SK-N-DZ (cell line): Measurements from ENCODE around the gene CAPN13.
"Not testable (repeated sequence)": the region's sequence is repeated elsewhere in the genome, so short reads cannot be mapped to it uniquely, and the experiment has no call there.

Source experiments
- DNase-seq: peaks from one replicate; pipeline ENCODE4 v3.0.0-alpha.2; 2015; ENCODE audit warnings: low spot score

The CAPN13 gene

DNA sequence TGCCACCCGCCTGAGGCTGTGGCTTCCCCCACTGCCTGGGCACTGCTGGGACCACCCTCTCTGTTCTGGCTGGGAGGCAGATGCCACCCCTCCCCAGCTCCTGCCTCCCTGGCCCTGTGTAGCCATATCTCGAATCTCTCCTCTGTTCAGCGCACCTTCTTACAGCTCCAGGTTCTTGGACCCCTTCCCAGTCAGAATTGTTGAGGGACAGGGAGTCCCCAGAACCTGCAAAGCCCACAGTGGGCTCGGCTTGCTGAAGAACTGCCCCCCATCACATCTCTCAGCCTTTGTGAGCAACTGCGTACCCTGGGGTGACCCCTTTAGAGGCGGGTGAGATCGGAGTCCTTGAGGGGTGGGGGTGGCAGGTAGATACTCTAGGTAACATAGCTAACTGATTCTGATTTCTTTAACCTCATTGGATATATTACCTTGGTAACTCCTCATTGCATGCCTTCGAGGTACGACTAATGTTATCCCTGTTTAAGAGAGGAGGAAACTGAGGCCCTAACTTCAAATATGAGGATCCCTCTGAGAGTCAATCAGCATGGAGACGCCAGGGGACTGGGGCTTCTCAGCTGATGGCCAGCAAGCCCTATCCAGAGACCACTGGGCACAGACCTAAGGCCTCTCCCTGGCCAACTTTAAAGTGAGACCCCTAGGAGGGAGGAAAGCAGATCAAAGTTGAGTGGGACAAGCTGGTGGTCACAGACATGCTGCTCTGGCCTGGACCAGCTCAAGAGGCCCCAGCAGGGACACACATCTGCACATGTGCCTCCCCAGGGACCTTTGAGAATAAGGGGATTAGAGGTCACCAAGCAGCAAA, 101.3 kb downstream of the CAPN13 start:
- no peak for DNase-seq

DNA sequence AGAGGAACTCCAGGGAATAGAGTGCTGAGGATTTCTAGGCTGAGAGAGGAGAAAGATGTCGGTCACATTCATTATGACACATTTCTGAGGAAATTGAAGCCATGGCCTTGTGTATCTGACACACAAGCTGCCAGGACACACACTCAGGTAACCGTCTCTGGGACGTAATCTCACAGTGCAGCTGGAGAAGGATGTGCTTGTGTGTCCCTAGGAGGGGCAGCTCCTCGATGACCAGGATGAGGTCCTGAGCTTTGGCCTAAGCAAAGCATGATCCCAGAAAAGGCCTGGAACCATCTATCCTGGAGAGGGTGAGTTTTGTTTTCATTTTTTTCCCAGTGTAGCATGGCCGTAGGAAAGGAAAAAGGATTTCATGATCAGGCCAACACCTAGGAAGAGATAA, 102.2 kb downstream of the CAPN13 start:
- DNase-seq, result no peak

DNA sequence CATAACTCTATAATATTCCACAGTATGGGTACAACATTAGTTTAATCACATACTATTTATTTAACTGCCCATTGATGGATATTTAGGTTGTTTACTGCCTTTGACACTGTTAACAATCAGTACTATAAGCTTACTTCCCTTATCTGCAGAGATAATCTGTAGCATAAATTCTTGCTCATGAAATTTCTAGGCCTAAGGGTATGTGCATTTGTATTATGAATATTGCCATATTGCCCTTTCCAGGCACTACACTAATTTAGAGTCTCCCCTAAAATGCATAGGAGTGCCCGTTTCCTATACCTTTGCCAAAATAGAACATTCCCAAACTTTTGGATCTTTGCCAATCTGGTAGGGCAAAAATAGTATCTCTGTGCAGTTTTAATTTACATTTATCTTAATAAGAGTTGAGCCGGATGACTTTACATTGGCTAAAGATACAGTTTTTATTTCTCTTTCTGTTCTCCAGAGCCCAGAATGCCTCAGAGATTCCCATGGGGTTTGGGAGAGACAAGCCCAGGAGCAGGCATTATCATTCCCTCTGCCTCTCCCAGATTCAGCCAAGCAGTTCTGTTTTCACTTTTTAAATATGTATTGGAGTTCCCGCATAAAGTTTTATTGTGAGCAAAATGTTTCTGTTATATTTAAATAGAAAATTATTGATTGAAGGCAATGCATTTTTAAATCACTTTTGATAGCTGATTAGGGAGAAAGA, 102.8 kb downstream of the CAPN13 start:
- DNase-seq, result no peak

DNA sequence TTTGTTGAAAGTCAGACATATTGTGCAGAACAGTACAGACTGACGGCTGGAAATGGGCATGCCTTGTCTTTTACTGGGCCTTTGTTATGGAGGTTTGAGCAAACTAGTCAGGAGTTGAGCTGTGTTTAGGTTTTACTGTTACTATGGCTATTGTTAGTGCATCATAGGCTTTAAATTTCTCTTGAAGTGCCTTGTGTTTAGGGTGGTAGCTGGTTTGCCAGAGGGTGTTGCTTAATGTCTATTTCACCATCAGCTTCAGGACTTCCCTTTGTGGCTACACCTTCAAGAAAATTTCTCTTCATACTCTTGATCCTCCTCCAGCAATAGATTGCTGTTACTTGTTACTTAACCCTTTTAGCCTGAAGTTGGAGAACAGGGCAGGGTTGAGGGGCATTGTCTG, 104.6 kb downstream of the CAPN13 start:
- DNase-seq, result no peak

DNA sequence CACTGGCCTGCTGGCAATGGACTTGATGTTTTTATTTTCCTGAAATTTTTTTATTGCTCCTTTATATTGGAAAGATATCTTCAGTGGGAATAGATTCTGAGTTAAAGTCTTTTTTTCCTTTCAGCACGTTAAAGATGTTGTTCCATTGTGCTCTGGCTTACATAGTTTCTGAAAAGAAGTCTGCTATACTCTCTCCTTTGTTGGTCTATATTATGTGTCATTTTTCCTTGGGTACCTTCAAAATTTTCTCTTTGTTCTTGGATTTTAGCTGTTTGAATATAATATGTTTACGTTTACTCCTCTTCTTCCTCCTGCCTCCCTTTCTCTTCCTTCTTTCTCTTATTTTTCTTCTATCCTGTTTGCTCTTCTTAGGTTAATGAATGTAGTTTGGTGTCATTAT, 105.5 kb downstream of the CAPN13 start:
- no peak for DNase-seq

DNA sequence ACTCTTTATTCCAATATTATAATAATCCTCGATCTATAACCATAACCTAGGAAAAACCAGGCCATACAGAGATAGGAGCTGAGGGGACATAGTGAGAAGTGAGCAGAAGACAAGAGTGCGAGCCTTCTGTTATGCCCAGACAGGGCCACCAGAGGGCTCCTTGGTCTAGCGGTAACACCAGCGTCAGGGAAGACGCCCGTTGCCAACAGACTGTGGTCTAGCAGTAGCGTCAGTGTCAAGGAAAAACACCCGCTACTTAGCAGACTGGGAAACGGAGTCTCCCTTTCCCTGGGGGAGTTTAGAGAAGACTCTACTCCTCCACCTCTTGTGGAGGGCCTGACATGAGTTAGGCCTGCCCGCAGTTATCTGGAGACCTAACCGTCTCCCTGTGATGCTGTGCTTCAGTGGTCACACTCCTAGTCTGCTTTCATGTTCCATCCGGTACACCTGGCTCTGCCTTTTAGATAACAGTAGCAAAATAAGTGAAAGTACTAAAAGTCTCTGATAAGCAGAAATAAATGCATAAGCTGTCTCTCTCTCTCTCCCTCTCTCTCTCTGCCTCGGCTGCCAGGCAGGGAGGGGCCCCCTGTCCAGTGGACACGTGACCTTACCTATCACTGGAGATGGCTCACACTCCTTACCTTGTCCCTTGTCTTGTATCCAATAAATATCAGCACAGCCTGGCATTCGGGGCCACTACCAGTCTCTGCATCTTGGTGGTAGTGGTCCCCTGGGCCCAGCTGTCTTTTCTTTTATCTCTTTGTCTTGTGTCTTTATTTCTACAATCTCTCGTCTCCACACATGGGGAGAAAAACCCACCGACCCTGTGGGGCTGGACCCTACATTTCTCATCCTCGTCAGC, 109.8 kb downstream of the CAPN13 start:
- DNase-seq, result not testable (repeated sequence)

DNA sequence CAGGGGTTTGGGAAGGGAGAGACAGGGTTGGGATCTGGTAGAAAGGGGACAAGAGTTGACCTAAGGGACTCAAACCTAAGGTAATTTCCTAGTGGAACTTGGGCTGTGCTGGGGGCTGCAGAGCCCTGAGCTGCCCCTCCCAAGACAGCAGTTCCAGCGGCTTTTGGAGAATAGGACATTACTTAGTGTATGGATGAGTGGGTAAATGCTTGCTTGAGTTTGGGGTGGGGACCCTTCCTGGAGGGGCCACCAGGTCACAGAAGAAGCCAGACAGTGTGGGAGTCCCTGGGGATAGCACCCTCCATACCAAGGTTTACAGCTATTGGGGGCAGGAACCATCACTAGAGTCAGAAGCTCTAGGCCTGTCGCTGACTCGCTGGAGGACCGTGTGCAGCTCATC, 111.5 kb downstream of the CAPN13 start:
- no peak for DNase-seq

DNA sequence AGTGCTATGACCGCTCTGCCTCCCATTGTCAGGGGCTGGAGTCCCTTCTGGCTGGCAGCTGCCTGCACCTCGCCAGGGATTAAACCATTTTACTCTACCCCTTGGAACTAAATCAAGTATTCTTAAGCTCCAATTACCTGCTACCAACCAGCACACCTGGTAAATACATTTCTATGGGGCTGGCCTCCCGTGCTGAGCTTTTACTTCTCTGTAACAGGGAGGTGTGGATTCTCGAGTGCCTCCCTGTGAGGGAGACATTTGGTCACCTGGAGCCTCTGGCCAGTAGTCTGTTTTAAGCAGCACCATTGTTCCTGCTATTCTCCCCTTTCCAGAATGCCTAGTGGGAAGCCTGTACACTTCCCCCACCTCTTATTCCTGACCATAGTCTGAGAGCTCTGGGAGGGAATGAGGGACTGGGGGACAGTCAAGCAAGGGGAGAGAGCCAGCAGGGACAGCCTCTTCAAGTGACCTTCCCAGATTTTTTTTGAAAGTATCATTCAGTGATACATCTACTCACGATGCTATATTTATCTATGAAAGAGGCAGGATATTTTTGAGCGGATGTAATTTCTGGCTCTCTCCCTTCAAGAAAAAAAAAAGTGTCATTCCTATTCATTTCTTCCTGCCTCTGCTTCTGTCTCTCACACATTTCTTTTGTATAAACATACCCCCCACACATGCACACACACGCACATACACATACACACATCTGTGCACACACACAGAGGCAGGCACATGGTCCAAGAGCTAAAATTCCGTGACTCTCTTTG, 112.8 kb downstream of the CAPN13 start:
- DNase-seq, result no peak

DNA sequence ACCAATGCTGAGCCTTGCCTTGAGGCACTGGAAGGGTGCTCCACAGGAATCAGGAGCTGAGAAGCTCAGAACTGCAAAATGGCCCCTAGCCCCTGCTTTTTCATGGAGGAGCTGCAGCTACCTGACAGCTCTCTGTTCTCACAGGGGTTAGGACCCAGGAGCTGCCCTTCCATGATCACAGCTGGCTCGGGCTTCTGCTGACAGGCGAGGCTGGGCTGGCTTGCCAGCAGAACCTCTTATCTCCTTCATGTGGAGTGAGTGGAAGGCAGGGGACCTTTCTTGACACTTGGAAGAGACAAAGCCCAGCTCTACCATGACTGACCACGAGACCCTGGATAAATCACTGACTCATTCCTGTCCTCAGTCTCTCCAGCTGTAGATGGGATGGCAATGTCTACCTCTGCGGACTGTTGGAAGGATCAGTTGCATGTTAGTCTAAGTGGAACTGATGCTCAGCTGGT, 113.4 kb downstream of the CAPN13 start:
- DNase-seq, result no peak

DNA sequence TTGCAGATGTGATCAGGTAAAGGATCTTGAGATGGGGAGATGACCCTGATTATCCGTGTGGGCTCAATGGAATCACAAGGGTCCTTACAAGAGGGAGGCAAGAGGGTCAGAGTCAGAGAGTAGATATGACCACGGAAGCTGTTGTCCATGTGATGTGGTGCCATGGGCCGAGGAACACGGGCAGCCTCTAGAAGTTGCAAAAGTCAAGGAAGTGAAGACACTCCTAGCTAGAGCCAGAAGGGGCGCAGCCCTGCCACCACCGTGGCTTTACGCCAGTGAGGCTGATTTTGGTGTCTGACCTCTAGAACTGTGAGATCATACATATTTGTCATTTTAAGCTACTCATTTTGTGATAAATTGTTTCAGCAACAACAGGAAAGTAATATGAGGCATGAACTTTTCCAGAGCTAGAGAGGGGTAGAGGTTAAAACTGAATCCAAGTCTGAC, 114.4 kb downstream of the CAPN13 start:
- DNase-seq, result no peak

DNA sequence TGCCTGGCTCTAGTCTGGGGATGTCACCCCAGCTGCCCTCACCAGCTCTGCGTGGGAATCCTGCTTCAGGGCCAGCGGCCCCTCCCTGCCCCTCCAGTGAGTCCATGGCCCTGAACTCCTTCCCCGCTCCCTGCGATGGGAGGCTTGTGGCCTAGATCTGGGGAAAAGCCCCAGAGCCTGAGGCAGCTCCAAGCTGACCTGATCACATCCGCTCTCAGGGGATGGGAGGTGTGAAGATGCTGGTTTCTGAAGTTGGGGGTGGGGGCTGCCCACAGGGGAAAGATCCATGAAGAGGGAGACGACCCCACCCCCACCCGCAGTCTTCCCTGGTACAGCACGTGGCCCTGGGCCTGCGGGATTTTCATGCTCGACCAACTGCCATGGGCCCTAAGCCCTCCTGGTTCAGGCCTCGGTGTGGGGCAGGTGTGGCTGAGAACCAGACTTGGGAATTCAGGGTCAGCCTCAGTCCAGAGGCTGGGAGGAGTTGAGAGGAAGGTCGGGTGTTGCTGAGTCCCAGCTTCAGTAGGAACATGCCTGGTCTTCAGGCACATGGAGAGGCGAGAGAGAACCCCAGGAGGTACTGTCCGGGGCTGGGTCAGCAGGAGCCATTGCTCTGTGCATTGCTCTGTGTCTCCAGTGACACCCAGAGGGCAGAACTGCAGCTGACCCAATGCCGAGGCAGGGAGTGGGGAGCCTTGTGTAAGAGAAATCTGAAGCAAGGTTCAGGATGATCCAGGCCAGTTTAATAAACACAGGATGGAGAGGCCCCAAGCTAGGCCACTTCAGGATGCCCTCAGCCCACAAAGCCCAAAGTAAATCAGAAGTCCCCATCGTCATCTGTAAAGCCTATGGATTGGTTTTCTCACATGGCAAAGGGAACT, 115.1 kb downstream of the CAPN13 start:
- no peak for DNase-seq

DNA sequence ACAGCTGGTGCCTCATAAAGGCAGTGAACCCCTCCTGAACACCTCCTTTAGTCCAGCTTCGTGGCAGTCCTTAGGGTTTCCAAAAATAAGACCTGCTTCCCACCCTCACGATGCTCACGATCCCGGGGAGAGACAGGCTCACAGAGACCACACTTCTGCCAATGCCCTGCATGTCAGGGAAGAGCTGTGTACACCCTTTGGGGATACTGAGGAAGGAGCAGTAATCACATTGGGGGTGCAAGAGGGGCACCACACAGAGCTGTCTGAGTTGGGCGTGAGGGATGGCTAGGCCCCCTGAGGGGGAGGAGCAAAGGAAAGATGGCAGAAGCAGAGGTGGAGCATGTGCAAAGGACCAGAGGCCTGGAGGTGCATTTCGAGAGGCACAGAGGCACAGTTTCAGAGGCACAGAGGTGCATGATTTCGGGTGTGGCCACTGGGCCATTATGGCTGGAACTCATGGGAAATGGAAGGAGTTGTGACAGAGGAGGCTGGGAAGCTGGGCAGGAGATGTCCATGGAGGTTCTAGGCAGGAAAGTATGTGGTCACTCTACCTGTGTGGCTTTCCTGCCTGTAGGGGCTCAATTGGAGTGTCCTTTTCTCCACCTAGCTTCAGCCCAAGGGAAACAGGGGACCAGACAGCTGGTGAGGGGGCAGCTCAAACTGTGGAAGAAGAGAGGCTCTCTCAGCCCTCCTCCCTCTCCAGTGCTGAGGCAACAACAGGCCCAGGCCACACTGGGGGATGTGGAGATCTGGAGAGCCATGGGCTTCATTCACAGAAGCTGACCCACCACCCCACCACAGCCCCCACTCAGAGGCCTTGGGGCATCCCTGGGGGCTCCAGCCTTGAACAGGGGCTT, 115.9 kb downstream of the CAPN13 start:
- no peak for DNase-seq

DNA sequence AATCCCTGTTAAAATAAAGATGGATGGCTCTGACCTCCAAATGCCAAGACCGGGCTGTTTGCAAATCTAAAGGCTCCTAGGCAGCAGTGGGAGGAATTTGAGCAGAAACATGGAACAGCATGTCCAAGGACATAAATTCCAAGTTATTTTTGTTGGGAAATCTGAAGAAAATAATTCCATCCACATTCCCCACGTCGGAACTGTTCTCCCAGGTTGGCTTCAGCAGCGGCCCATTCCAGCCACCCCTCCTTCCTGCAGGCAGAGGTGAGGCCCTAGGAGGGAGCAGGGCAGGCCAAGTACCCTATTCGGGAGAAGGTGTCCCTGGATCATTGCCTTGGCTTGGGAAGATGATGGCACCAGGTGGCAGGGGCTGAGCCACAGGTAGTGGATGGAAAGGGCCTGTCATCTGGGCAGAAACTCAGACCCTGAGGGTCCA, 117.1 kb downstream of the CAPN13 start:
- no peak for DNase-seq

DNA sequence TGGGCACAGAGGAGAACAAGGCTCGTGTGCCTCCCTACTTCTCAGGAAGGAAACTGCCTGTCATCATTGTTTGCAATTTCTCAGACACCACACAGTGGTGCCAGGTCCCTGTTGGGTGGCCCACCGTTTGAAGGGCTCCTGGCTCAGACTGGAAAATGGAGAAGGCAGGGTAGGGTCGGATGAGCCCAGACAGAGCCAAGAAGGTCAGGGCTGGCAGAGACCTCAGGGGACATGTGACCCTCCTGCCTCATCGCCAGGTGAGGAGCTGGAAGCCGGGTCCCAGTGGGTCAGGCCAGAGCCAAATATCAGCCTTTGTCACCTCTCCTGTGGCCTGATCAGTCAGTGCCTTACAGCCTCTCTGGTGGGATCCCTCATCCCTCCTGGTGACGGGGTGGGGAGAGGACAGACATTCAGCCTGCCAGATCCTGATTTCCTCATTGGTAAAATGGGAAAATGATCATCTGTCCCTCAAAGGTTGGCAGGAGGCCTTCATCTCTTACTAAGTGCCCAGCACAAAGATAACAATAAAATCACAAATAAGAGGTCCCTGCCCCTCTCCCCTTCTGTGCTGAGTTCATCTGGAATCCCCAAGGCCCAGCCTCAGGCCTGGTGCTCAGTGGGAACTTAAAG, 117.6 kb downstream of the CAPN13 start:
- DNase-seq, result no peak

DNA sequence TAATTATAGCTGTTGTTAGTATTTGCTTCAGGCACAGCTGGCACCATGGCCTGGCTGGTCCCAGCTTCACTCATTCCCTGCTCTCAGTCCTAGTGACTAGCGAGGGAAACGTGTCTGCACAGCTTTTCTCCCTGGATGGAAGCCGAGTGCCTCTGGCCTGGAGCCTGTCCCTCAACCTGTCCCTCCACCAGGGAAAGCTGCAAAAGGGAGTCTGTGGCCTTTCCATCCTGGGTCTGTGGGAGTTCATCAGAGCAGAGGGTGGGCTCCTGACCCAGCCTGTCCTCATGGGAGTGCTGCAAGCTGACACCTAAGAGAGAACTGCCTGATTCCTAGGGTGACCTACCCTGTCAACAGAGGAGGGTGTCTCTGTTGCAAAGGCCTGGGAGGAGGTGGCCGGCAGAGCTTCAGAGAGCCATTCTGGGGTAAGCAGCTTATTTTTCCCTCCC, 118.3 kb downstream of the CAPN13 start:
- no peak for DNase-seq

DNA sequence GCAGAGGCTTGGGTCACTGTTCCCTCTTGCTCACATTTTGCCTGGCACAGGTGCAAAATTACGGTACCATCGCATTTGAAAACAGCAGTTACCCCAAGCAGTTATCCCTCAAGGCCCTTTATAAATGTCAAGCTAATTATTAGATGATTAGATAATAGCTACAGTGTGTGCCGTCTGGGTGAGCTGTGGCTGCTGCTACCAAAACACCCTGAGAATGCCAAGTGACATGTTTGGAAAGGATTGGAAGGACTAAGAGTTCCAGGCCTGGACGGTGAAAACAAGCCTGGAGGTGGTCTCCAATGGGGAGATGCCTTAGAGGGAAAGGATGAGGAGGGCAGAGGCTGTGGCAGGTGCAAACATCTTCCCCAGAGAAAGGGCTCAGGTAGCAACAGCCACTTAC, 120.6 kb downstream of the CAPN13 start:
- no peak for DNase-seq

DNA sequence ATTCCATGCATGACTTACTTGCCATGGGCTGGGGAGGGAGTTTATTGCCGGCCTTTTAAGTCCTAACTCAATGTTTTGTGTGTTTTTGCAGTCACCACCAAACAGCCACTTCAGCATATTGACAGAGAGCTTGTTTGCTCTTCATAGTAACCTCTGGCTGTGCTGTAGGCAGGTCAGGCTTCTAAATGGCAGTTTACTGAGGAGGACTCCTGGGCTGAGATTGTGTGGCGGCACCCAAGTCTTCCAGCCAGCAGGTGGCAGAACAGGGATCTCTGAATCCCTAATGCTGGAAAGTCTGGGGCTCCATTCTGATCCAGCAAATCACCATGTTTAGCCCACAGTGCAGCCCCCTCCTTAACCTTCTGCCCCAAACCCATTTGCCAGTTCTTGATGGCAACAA, 121.2 kb downstream of the CAPN13 start:
- peak; percentile 46 for DNase-seq

DNA sequence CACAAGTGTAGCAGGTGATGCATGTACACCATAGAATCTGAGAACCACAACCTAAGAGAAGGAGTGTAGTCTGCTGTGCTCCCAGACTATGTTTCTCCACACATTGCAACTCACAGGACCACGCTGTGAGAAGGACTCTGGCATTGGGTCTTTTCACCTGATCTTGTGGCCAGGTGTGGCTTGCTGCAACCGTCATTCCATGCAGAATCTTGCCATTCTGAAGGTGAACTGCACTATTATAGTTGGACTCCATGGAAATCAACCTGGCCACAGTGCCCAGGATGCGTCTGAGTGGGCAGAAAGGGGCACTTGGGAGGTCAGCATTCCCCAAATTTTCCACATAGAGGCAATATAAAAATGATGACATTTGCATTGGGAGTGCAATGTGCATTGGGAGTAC, 122.2 kb downstream of the CAPN13 start:
- no peak for DNase-seq

DNA sequence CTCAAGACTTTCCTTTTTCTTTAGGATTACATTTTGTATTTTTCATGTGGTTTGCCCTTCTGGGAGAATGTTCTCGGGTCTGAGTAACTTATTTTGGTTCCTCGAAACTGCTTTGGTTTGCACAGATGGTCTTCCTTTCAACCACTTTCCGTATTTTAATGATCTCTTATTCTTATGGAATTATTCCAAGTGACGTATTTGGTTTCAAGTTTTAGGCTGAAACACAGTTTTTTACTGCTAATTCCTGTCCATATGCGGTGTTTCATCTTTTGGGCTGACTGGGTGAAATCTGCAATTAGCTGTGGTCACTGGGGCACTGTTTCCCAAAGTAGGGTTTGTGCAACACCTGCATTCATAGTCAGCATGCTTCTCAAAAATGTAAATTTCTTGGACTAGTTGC, 122.7 kb downstream of the CAPN13 start:
- no peak for DNase-seq
